HS-5 (cell line): ENCODE measurements around the gene ATP4A.
"Not testable (repeated sequence)": the region's sequence is repeated elsewhere in the genome, so short reads cannot be mapped to it uniquely, and the experiment has no call there.

Experiments
- DNase-seq: peaks from one replicate; pipeline ENCODE4 v3.0.0-alpha.2; 2012; ENCODE audit warnings: low read depth

The ATP4A gene

DNA sequence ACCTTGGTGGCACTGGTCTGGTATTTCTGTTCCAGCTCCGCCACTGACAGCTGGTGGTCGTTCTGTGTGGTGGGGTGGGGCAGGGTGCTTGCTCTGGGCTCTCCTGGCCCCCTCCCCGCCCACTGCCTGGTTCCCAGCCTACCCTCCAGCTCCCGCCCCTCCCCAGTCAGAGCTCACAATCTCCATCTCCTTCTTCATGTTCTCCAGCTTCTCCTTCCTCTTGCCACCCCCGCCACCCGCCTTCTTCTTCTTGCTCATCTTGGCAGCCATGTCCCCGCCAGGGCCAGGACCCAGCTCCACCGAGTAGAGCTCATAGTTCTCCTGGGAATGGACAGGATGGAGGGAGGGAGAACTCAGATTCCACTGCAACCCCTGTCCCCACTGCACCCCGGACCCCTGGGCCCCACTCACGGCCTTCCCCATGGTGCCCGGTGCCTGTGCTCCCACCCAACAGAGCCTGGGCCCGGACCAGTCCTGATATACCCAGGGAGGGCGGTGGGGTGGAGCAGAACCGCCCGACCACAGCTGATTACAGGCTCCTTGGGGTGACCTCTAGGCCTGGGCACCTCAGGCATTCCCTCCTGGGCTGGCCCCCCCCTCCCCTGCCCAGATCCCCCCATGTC is at the start of gene ATP4A:
Gene ATP4A (minus strand): TSS at position 452 of the 623 bp plus-strand sequence. CDS start 29 bp downstream, at position 423.
- DNase-seq = no peak

- DNase-seq = peak; percentile 60
Measured at GRCh38 chr19:35612559-35613321, 49.3 kb upstream of the ATP4A start, which contains the start of gene HAUS5. TSS of gene HAUS5 (plus strand) at chr19:35612735. CDS start at chr19:35612795, 60 bp downstream.

DNA sequence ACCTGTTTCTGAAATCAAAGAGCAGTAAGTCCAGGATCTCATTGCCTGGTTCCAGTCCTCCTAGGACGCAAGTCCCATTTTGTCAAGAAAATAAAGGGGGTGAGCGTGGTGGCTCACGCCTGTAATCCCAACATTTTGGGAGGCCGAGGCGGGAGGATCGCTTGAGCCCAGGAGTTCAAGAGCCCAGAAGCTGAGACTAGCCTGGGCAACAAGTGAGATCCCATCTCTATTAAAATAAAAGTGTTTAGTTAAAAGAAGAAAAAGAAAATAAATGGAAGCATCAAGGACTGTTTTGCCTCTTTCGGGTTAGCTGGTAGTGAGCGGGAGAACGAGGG is 48.7 kb upstream of the ATP4A start:
- DNase-seq = no peak

DNA sequence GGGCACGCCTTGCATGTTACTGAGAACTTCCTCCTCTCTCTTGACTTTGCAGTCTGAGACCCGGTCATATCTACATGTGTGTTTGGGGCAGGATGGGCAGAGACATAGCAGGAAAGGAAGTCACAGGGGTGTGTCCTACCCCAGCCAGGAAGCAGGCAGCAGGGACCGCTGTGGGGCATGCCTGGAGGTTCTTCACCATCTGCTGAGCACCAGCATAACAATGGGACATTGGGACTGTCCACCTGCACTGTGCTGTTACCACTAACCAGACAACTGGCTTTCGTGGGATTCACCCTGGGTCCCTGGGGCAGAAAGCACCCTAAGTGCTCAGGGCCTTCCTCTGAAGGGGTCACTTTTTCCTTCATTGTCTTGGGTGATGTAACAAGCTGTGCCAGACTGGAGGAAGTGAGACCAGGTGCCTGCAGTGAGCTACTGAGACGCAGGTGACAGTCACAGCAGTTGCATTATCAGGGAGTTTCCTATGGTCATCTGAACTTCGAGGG is 46.4 kb upstream of the ATP4A start:
- DNase-seq = no peak

DNA sequence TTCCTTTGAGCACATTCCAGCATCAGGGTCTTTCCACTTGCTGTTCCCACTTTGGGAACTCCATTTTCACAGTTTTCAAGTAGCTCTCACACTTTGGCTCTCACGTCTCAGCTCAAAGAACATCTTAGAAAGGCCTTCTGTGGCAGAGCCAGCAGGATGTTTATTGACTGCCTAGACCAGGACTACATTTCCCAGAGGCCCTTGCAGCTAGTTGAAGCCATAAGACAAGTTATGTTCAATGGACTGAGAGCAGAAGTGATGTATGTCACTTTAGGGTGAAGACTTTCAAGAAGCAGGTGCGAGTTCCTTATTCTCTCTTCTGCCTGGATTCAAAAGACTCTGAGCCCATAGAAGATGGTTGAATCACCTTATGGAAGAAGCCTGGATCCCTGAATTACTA is 44.8 kb upstream of the ATP4A start:
- no peak for DNase-seq

DNA sequence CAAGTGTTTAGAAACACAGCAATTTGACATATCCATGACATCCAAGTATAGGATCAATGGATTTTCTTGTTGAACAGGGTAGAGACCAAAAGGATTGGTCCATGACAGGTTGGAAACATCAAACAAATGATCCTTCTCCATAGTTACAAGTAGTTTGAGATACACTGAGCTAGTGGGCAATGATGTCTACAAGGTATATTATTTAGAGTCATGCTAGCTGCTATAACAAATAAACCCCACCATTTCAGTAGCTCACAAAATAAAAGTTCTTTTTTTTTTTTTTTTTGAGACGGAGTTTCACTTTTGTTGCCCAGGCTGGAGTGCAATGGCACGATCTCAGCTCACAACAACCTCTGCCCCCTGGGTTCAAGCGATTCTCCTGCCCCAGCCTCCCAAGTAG is 44.2 kb upstream of the ATP4A start:
- DNase-seq = no peak

DNA sequence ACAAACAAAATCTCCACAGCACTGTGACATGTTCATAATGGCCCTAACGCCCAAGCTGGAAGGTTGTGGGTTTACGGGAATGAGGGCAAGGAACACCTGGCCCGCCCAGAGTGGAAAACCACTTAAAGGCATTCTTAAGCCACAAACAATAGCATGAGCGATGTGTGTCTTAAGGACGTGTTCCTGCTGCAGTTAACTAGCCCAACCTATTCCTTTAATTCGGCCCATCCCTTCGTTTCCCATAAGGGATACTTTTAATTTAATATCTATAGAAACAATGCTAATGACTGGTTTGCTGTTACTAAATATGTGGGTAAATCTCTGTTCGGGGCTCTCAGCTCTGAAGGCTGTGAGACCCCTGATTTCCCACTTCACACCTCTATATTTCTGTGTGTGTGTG is 43.7 kb upstream of the ATP4A start:
- not testable (repeated sequence) for DNase-seq

- not testable (repeated sequence) for DNase-seq
Measured at GRCh38 chr19:35604436-35604835, 41.0 kb upstream of the ATP4A start.

GRCh38 chr19:35601971-35602370 is 38.5 kb upstream of the ATP4A start:
- no peak for DNase-seq

- no peak for DNase-seq
Measured at GRCh38 chr19:35596366-35596999, 33.0 kb upstream of the ATP4A start.

- no peak for DNase-seq
Measured at GRCh38 chr19:35595928-35596327, 32.5 kb upstream of the ATP4A start.

DNA sequence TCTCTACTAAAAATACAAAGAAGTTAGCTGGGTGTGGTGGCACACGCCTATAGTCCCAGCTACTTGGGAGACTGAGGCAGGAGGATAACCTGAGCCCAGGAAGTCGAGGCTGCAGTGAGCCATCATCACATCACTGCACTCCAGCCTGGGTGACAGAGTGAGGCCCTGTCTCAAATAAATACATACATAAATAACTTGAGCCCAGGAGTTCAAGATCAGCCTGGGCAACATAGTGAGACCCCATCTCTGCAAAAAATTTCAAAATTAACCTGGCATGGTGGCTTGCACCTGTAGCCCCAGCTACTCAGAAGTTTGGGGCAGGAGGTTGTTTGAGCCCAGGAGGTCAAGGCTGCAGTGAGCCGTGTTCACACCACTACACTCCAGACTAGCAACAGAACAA is 31.6 kb upstream of the ATP4A start:
- DNase-seq = not testable (repeated sequence)

- no peak for DNase-seq
Measured at GRCh38 chr19:35592226-35592625, 28.8 kb upstream of the ATP4A start.

DNA sequence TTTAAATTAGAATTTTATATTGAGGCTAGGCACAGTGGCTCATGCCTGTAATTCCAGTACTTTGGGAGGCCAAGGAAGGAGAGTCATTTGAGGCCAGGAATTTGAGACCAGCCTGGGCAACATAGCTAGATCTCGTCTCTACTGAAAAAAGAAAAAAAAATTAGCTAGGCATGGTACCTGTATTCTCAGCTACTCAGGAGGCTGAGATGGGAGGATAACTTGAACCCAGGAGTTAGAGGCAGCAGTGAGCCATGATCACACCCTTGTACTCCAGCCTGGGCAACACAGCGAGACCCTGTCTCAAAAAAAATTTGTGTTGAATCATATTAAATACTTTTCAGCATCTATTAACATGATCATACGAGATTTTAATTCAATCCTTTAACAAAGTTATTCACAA is 27.4 kb upstream of the ATP4A start:
- no peak for DNase-seq

- no peak for DNase-seq
Measured at GRCh38 chr19:35587321-35587720, 23.9 kb upstream of the ATP4A start.

DNA sequence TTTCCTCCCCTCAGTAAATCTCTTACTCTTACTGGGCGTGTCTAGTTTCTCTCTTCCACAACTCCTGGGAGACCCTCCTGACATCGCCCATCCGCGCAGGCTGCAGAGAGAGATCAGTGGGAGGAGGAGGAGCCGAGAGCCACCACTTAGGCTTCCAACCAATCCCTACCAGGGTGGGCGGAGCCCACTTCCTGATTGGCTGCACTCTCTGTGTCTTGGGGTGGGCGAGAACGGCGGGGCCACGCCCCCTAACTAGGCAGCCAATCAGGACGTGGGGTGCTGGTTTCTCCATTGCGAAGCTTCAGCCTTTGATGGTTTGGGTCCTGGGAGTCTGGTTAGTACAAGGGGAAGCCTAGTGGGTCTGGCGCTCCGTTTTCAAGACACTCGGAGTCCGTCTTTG is 22.4 kb upstream of the ATP4A start, which contains the start of gene PMIS2:
Gene PMIS2 (plus strand): TSS at position 326 of the 400 bp plus-strand sequence. CDS start 87 bp downstream, outside the sequence.
- DNase-seq = no peak

DNA sequence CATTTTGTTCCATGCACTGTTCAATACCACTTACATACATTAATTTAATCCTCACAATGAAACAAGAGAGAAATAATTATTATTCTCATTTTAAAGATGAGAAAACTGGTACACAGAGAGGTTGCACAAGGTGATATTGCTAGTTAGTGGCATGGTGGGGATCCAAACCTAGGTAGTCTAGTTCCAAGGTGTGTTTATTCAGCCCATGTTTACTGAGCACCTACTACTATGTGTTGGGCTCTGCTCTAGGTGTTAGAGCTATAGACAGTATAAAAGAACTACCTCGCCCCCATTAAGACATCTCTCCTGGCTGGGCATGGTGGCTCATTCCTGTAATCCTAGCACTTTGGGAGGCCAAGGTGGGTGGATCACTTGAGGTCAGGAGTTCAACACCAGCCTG is 19.3 kb upstream of the ATP4A start:
- DNase-seq = no peak

DNA sequence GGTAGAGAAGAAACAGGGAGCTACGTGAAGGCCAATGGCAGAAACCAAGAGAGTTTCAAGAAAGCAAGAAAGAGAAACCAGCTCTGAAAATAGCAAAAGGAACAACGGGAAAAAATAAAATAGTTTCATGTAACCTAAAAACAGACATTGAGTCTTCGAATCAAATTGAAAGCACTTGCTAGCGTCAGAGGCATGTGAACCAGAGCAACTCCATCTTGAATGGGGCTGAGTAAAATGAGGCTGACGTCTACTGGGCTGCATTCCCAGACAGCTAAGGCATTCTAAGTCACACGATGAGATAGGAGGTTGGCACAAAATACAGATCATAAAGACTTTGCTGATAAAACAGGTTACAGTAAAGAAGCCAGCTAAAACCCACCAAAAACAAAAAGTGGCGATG is 15.2 kb upstream of the ATP4A start:
- no peak for DNase-seq

DNA sequence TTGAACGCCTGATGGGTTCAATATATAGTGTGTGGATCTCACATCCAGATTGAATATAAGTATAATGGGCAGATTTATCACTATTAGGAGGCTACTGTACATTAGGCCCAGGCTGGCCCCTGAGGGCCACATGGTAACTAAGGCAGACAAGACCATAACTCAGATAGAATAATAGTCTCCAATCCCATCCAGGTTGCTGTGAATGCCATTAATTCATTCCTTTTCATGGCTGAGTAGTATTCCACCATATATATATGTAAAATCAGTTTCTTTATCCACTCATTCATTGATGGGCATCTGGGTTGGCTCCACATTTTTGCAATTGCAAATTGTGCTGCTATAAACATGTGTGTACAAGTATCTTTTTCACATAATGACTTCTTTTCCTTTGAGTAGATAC is 14.5 kb upstream of the ATP4A start:
- DNase-seq = no peak

DNA sequence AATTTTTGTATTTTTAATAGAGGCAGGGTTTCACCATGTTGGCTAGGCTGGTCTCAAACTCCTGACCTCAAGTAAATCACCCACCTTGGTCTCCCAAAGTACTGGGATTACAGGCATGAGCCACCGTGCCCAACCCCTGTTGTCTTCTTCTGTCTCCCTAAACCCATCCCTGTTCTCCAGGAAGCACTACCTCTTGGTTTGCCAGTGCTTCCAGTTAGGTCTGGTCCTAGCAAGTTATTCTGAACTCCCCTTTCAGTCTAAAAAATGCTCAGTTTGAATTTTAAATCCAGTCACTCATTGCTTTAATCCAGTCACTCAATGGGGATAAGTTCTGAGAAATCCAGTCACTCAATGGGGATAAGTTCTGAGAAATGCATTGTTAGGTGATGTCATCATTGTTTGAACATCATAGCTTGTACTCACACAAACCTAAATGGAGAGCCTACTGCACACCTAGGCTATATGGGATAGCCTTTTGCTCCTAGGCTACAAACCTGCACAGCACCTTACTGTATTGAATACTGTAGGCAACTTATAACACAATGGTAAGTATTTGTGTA is 8.0 kb upstream of the ATP4A start:
- DNase-seq = no peak

DNA sequence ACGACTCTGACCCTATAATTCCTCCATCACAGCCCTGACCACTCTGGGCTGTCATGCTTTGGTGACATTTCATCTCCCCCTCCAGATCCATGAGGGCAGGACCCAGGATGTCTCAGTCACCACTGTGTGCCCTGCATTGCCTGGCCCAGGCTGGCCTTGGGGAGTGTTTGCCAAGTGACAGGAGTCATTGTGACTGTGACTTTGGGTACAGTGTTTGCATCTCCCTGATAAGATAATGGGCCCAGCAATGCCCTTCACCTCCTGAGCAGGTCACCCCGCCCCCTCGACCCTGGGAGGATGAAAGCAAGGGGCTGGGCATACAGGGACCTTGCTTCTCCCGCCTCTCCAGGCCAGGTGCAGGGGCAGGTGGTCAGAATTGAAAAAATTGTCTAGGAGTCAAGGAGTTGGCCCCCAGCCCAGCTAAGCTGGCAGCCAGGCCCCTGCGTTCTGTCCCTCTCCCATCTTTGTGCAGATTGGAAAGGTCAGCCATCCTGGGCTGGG is 5.9 kb upstream of the ATP4A start:
- no peak for DNase-seq

DNA sequence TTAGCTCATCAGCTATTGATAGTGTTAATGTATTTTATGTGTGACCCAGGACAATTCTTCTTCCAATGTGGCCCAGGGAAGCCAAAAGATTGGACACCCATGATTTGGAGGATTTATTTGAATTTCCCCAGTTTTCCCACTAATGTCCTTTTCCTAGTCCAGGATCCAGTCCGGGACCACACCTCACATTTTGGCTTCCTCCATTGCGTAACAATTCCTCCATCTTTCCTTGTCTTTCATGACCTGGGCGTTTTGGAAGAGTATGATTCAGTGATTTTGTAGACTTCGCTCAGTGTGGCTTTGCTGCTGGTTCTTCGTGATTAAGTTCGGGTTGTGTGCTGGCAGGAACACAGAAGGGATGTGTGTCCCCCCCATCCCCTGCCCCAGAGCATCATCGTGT is 3.3 kb upstream of the ATP4A start:
- no peak for DNase-seq
